MG63 (cell line): ENCODE results near the gene MAPT. TPM values are rescaled to one million over a fixed set of nuclear protein-coding genes. Genes with fewer than 3 reads are reported as not detected.
"Not testable (repeated sequence)": the region's sequence is repeated elsewhere in the genome, so short reads cannot be mapped to it uniquely, and the experiment has no call there.

Experiments
- DNase-seq: peaks from one replicate; pipeline ENCODE4 v3.0.0-alpha.2; 2020
- H3K27me3 ChIP-seq: fragments of 250-450 bp; sonication (Bioruptor Pico); 2 replicates; pipeline ENCODE4 v1.5.1; 2020; ENCODE audit warnings: mild to moderate bottlenecking, moderate library complexity
- H3K36me3 ChIP-seq: fragments of 250-450 bp; sonication (Bioruptor Pico); 2 replicates; pipeline ENCODE4 v1.5.1; 2020; ENCODE audit warnings: mild to moderate bottlenecking, moderate library complexity
- H3K4me3 ChIP-seq: fragments of 250-450 bp; sonication (Bioruptor Pico); 2 replicates; pipeline ENCODE4 v1.5.1; 2020; ENCODE audit warnings: mild to moderate bottlenecking, moderate library complexity
- H3K9me3 ChIP-seq: fragments of 250-450 bp; sonication (Bioruptor Pico); 2 replicates; pipeline ENCODE4 v1.5.1; 2020; ENCODE audit warnings: mild to moderate bottlenecking, moderate library complexity
- total RNA-seq: library from RNA; depleted of rRNA; stranded (reverse); fragments of >200 nt; shearing (Covaris generic); gene quantifications from 2 replicates; pipeline ENCODE4 v1.2.3, GENCODE V29; 2014; ENCODE audit warnings: low replicate concordance

The MAPT gene
- total RNA-seq, 1 experiment from 2014 or later: 0.43 TPM

- Histone ChIP-seq H3K27me3 (peaks cover 12% of the 10 kb centered on the region; the same call in 1 of the 2 replicates), H3K4me3 (no peak overlapping the region), H3K36me3 (no peaks in the 10 kb centered on the region), H3K9me3 (no peaks in the 10 kb centered on the region)
- no peak for DNase-seq
Observed at GRCh38 chr17:45949755-45950320, 55.5 kb downstream of the MAPT start.

DNA sequence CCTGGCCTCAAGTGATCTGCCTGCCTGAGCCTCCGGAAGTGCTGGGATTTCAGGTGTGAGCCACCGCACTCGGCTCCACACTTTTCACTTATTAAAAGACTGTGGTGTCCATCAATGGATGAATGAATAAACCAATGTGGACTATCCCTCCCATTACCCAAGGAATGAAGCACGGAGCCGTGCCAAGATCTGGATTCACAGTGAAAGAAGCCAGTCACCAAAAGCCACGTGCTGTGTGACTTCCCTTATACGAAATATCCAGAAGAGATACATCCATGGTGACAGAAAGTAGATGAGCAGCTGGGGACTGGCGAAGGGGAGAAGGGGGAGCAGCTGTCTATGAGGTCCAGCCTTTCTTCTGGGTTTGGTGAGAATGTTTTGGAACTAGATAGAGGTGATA lies 56.5 kb downstream of the MAPT start:
- Histone ChIP-seq H3K27me3 (peaks cover 12% of the 10 kb centered on the region; the same call in 1 of the 2 replicates), H3K36me3 (no peaks in the 10 kb centered on the region)

GRCh38 chr17:45951403-45951802 lies 57.0 kb downstream of the MAPT start:
- no peaks in the 10 kb centered on the region for H3K9me3 ChIP-seq
- no peak overlapping the region for H3K4me3 ChIP-seq
- H3K27me3 ChIP-seq: peaks cover 12% of the 10 kb centered on the region; the same call in 1 of the 2 replicates
- no peak for DNase-seq
- H3K36me3 ChIP-seq: no peaks in the 10 kb centered on the region

More for the DNA sequence above, 56.5 kb downstream of the MAPT start:
- no peak for DNase-seq
- Histone ChIP-seq H3K9me3 (no peaks in the 10 kb centered on the region), H3K4me3 (no peak overlapping the region)

DNA sequence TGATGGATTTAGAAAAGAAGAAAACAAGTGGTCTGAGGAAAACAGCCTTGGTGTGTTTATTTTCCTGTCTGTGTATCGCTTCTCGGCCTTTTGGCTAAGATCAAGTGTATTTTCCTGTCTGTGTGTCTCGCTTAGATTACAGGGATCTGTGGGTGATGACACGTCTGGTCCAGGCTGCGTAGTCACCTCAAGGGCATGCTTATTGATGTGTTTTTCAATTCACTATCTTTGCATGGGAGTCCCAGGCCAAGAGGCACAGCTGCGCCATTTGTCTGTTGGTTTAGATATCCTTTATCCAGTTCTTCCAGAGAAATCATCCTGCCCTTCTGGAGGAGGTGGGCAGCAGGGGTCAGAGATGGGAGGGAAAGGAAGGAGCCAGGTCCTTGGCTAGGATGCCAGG lies 57.6 kb downstream of the MAPT start:
- DNase-seq: no peak
- Histone ChIP-seq H3K36me3 (no peaks in the 10 kb centered on the region), H3K9me3 (no peaks in the 10 kb centered on the region), H3K4me3 (no peak overlapping the region), H3K27me3 (peaks cover 12% of the 10 kb centered on the region; the same call in 1 of the 2 replicates)

DNA sequence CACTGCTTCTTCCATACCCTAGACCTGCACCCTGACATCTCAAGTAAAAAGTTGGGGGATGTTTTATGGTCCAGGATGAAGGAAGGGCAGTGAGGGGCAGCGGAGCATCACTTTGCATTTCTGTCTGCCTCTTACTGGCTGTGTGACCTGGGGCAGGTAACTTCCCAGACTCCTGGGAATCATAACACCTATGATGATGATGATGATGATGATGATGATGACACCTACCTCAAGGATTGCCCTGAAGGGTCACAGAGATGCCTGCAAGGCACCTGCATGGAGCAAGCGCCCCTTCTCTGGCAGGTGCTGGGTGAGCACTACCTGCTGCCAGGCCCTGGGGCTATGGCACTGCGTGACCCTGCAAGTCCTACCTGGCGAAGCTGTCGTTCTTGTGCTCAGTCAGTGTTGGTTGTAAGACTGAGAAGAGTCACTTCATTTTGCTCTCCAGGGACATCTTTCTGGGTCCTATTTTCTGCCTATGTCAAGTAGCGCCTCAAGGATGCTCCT lies 58.5 kb downstream of the MAPT start:
- no peak for DNase-seq
- H3K36me3 ChIP-seq: no peaks in the 10 kb centered on the region
- no peak overlapping the region for H3K4me3 ChIP-seq
- H3K9me3 ChIP-seq: no peaks in the 10 kb centered on the region
- peaks cover 12% of the 10 kb centered on the region; the same call in 1 of the 2 replicates for H3K27me3 ChIP-seq

DNA sequence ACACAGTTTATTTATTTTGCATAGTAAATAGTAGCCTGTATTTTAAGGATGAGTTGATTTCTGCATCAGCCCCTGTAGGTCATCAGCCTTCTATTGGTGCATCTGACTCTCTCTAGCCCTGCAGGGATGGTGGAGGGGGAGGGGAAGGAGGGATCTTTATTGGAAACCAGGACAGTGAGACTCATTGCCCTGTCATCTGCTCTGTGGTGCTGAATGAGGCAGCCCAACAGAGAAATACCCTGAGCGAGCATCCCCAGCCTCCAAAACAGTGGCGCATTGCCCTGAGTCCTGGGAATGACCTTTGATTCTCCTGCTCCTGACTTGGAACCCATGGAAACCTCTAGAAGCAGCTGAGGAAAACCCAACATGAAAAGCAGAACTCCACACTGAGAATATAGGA lies 59.2 kb downstream of the MAPT start:
- no peak for DNase-seq
- Histone ChIP-seq H3K27me3 (peaks cover 12% of the 10 kb centered on the region; the same call in 1 of the 2 replicates), H3K36me3 (no peaks in the 10 kb centered on the region), H3K4me3 (no peak overlapping the region), H3K9me3 (no peaks in the 10 kb centered on the region)

- DNase-seq: no peak
- no peaks in the 10 kb centered on the region for H3K9me3 ChIP-seq
- H3K4me3 ChIP-seq: no peak overlapping the region
- peaks cover 6% of the 10 kb centered on the region; the same call in 1 of the 2 replicates for H3K27me3 ChIP-seq
- no peaks in the 10 kb centered on the region for H3K36me3 ChIP-seq
Observed at GRCh38 chr17:45954914-45955313, 60.6 kb downstream of the MAPT start.

DNA sequence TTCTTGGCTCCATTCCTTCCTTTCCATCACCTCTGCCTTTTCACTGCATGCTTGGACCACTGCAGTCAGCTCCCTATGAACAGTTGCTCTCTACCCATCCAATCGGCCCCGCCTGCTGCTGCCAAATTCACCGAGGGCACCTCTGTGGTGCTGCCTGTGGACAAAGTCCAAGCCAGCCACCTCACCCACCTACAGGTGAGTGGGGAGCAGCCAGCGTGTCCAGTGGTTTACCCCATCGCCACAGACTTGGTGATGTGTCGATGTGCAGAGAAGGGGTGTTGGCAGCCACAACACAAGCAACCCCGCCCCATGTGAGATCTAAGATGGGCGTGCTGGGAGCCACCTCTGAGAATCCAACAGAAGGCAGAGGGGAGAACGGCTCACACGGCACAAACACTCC lies 61.0 kb downstream of the MAPT start:
- no peak for DNase-seq
- peaks cover 3% of the 10 kb centered on the region; the same call in 1 of the 2 replicates for H3K27me3 ChIP-seq
- no peaks in the 10 kb centered on the region for H3K9me3 ChIP-seq

DNA sequence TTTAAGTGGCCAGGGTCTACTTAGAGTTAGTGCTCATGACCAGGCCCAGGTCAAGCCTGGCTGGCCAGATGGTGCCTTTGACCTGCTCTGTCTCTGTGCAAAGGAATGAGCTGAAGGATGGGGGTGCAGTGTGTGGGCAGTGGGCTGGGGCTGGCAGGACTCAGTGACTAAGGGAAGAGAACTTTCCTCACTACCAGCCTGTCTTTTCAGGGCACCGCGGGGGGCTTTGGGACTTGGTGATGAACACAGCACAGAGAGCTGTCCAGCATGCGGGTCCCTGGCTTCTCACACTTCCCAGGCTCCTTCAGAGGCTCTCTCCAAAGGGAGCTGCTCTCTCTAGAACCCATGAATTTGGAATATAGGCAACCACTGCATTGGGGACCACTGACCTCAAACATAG lies 61.7 kb downstream of the MAPT start:
- DNase-seq: no peak
- H3K36me3 ChIP-seq: no peaks in the 10 kb centered on the region
- no peak overlapping the region for H3K4me3 ChIP-seq
- H3K27me3 ChIP-seq: no peaks in the 10 kb centered on the region
- H3K9me3 ChIP-seq: no peaks in the 10 kb centered on the region

More for the DNA sequence above, 61.0 kb downstream of the MAPT start:
- Histone ChIP-seq H3K4me3 (no peak overlapping the region), H3K36me3 (no peaks in the 10 kb centered on the region)

- not testable (repeated sequence) for H3K27me3 ChIP-seq, H3K9me3 ChIP-seq, DNase-seq, H3K36me3 ChIP-seq, H3K4me3 ChIP-seq
Observed at GRCh38 chr17:45956746-45957145, 62.4 kb downstream of the MAPT start.

DNA sequence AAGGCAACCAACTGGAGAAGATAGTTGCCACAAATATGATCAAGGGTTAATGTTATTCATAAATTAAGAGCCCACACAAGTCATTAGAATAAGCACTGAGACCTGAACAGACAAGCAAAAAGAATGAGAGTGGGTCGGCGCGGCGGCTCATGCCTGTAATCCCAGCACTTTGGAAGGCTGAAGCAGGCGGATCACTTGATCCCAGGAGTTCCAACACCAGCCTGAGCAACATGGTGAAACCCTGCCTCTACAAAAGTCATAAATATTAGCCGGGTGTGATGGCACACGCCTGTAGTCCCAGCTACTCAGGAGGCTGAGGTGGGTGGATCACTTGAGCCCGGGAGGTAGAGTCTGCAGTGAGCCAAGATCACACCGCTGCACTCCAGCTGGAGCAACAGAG lies 64.0 kb downstream of the MAPT start:
- Histone ChIP-seq H3K36me3 (no peaks in the 10 kb centered on the region), H3K27me3 (no peaks in the 10 kb centered on the region), H3K4me3 (no peak overlapping the region), H3K9me3 (no peaks in the 10 kb centered on the region)
- DNase-seq: no peak

- DNase-seq: no peak
- no peaks in the 10 kb centered on the region for H3K9me3 ChIP-seq
- no peak overlapping the region for H3K4me3 ChIP-seq
- H3K36me3 ChIP-seq: no peaks in the 10 kb centered on the region
- H3K27me3 ChIP-seq: no peaks in the 10 kb centered on the region
Observed at GRCh38 chr17:45958994-45959665, 64.8 kb downstream of the MAPT start.

DNA sequence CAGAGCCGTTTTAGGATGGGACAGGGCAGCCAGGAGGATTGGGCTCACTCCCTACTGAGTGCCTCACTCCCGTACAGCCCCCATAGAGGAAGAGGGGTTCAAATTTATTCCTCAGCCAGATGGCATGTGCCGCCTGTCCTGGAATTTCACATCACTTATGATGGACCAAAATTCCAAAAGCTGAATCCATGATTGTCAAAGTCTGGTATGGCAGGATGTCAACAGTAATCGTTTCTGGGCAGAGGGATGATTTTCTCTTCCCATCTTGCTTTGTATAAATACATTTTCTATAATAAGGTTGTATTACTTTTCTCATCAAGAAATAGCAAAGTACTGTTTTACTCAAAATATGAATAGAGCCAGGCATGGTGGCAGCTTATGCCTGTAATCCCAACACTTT lies 66.0 kb downstream of the MAPT start:
- no peaks in the 10 kb centered on the region for H3K9me3 ChIP-seq
- H3K27me3 ChIP-seq: peaks cover 7% of the 10 kb centered on the region; the same call in 1 of the 2 replicates
- DNase-seq: no peak
- H3K36me3 ChIP-seq: no peaks in the 10 kb centered on the region
- no peak overlapping the region for H3K4me3 ChIP-seq

GRCh38 chr17:45961206-45961605 lies 66.9 kb downstream of the MAPT start:
- Histone ChIP-seq H3K9me3 (no peaks in the 10 kb centered on the region), H3K27me3 (peaks cover 16% of the 10 kb centered on the region), H3K4me3 (no peak overlapping the region), H3K36me3 (no peaks in the 10 kb centered on the region)
- DNase-seq: no peak

DNA sequence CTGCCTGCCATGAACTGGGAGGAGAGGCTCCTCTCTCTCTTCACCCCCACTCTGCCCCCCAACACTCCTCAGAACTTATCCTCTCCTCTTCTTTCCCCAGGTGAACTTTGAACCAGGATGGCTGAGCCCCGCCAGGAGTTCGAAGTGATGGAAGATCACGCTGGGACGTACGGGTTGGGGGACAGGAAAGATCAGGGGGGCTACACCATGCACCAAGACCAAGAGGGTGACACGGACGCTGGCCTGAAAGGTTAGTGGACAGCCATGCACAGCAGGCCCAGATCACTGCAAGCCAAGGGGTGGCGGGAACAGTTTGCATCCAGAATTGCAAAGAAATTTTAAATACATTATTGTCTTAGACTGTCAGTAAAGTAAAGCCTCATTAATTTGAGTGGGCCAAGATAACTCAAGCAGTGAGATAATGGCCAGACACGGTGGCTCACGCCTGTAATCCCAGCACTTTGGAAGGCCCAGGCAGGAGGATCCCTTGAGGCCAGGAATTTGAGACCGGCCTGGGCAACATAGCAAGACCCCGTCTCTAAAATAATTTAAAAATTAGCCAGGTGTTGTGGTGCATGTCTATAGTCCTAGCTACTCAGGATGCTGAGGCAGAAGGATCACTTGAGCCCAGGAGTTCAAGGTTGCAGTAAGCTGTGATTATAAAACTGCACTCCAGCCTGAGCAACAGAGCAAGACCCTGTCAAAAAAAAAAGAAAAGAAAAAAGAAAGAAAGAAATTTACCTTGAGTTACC lies 68.0 kb downstream of the MAPT start:
- Histone ChIP-seq H3K36me3 (no peaks in the 10 kb centered on the region), H3K27me3 (peaks cover 28% of the 10 kb centered on the region), H3K4me3 (no peak overlapping the region), H3K9me3 (no peaks in the 10 kb centered on the region)
- DNase-seq: no peak

- H3K9me3 ChIP-seq: no peaks in the 10 kb centered on the region
- H3K4me3 ChIP-seq: no peak overlapping the region
- DNase-seq: no peak
- no peaks in the 10 kb centered on the region for H3K36me3 ChIP-seq
- peaks cover 37% of the 10 kb centered on the region for H3K27me3 ChIP-seq
Observed at GRCh38 chr17:45963283-45963682, 68.9 kb downstream of the MAPT start.

DNA sequence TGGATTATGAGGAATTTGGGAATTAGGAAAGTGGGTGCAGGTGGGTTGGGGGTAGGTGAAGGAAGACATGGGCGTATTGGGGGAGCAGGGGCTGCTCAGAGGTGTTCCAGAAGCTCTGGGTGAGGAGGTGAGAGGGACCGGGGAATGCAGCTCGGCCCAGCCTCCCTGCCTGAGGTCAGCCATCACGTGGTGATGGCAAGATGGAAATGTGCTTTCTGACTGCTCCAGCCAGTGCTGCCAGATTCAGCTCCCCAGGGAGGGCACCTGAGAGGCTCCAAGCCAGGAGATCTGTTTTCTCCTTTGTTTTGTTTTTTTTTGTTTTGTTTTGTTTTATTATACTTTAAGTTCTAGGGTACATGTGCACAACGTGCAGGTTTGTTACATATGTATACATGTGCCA lies 69.5 kb downstream of the MAPT start:
- Histone ChIP-seq H3K4me3 (no peak overlapping the region), H3K27me3 (peaks cover 43% of the 10 kb centered on the region), H3K9me3 (no peaks in the 10 kb centered on the region), H3K36me3 (no peaks in the 10 kb centered on the region)
- DNase-seq: no peak
